Gastroesophageal sphincter (tissue), 4 donors: ENCODE results near the gene ACAP3. TPM values are rescaled to one million over a fixed set of nuclear protein-coding genes. Genes with fewer than 3 reads are reported as not detected.

Experiments
- ATAC-seq: fragments of 150-250 bp; one replicate; pipeline ENCODE4 v1.9.1; 2016; ENCODE audit warnings: mild to moderate bottlenecking, moderate library complexity
- H3K27ac ChIP-seq, 4 donors: fragments of 200-600 bp; sonication (generic) in 3 of 4; 1 replicate in 3 of 4; 2 replicates in 1 of 4; pipeline ENCODE4 v1.5.1; 2016 to 2019
- H3K27me3 ChIP-seq: fragments of 200-600 bp; sonication (generic); one replicate; pipeline ENCODE4 v1.5.1; 2019
- H3K36me3 ChIP-seq, 2 donors: fragments of 200-600 bp; sonication (generic); one replicate each; pipeline ENCODE4 v1.5.1; 2019; ENCODE audit warnings: control low read depth in 1 of 2
- H3K4me1 ChIP-seq, 3 donors: fragments of 200-600 bp; sonication (generic); 1 replicate in 2 of 3; 2 replicates in 1 of 3; pipeline ENCODE4 v1.5.1; 2016 to 2019; ENCODE audit warnings: control low read depth in 2 of 3
- H3K4me3 ChIP-seq, 2 donors: fragments of 200-600 bp; sonication (generic); one replicate each; pipeline ENCODE4 v1.5.1; 2019; ENCODE audit warnings: mild to moderate bottlenecking in 1 of 2, moderate library complexity in 1 of 2
- H3K9me3 ChIP-seq, 3 donors: fragments of 200-600 bp; sonication (generic); one replicate each; pipeline ENCODE4 v1.5.1; 2017 to 2019; ENCODE audit warnings: control low read depth in 2 of 3
- EP300 ChIP-seq: sonication (generic); formaldehyde crosslinking; IDR thresholded peaks from one replicate; pipeline ENCODE4 v1.6.1; 2017; ENCODE audit warnings: antibody characterized with exemption, mild to moderate bottlenecking
- POLR2A ChIP-seq, 2 donors: fragments of 450-650 bp; IDR thresholded peaks; one replicate each; pipeline ENCODE4 v1.6.1; 2017; ENCODE audit warnings: antibody characterized with exemption in 2 of 2, mild to moderate bottlenecking in 2 of 2, moderate library complexity in 1 of 2
- POLR2AphosphoS5 ChIP-seq: sonication (generic); formaldehyde crosslinking; IDR thresholded peaks from one replicate; pipeline ENCODE4 v1.6.1; 2017; ENCODE audit warnings: antibody characterized with exemption
- WGBS, 2 donors: methylation state at CpG; one replicate each; pipeline ENCODE4 v1.1.5; 2018; ENCODE audit warnings: low coverage in 1 of 2; 5-methylcytosine and 5-hydroxymethylcytosine counted together
- total RNA-seq, 4 donors: library from RNA; depleted of rRNA; stranded (reverse); fragments of >200 nt; gene quantifications; one replicate each; pipeline ENCODE4 v1.1.0, GENCODE V29; 2016
- TF ChIP-seq, protein P1 (sequence below), 4 experiments: fragments of 200-600 bp in 2 of 4; fragments of 450-650 bp in 2 of 4; sonication (generic) in 1 of 4; IDR thresholded peaks; one replicate each; pipeline ENCODE4 v1.5.1; 2017 to 2019; ENCODE audit warnings: antibody characterized with exemption in 4 of 4, mild to moderate bottlenecking in 2 of 4, moderate library complexity in 2 of 4

Gene ACAP3
- total RNA-seq, 4 donors from 2014 or later: 35.6 to 74.7 (median 50.2) TPM

DNA sequence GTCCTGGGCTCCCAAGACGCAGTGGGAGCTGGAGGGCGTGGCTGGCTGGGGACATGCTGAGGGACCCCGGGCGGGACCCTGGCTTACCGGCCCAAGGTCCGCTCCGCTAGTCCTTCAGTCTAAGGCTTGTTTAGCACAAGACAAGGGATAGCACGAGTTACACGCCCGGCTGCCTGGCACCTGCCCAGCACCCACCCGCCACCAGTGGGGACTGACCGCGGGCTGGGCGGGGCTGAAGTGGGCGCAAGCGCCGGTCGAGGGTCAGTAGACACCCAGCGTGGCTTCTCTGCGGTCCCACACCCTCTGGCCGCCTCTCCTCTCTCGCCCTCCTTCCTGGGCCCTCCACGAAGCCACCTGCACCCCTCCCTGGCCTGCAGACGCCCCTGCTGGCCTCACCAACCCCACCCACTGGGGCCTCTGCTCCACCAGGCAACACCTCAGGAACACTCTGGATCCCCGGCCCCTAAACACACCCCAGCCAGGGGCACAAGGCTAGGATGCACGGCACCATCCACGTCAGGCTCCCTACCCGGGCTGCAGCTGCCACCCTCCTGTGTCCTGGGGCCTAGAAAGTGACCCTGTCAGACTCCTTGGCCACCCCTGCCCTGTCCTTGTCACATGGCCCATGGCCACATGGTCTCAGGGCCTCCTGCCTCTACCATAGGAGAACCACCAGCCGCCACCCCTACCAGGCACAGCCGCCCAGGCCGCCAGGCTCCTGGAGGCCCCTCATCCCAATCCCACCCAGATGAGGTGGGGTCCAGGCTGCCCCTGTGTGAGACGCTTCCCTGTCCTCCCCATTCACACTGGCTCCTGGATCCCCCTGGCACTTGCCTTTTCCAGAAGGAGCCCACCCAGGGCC is 29.4 kb upstream of the ACAP3 start:
- Histone ChIP-seq H3K4me1 (no peaks in the 10 kb centered on the region), H3K9me3 (no peaks in the 10 kb centered on the region), H3K36me3 (peaks cover 0 to 68% of the 10 kb centered on the region in 2 donors), H3K27ac (no peak overlapping the region), H3K27me3 (no peaks in the 10 kb centered on the region), H3K4me3 (no peak overlapping the region)
- ATAC-seq: no peak
- TF ChIP-seq, protein P1, sequence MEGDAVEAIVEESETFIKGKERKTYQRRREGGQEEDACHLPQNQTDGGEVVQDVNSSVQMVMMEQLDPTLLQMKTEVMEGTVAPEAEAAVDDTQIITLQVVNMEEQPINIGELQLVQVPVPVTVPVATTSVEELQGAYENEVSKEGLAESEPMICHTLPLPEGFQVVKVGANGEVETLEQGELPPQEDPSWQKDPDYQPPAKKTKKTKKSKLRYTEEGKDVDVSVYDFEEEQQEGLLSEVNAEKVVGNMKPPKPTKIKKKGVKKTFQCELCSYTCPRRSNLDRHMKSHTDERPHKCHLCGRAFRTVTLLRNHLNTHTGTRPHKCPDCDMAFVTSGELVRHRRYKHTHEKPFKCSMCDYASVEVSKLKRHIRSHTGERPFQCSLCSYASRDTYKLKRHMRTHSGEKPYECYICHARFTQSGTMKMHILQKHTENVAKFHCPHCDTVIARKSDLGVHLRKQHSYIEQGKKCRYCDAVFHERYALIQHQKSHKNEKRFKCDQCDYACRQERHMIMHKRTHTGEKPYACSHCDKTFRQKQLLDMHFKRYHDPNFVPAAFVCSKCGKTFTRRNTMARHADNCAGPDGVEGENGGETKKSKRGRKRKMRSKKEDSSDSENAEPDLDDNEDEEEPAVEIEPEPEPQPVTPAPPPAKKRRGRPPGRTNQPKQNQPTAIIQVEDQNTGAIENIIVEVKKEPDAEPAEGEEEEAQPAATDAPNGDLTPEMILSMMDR (IDR thresholded peaks at IDR 0.05): no peak
- TF ChIP-seq EP300 (no peak), POLR2A (IDR thresholded peaks at IDR 0.05) (no peak), POLR2AphosphoS5 (no peak)
- 81 to 98% methylated on average over 5 to 10 of the region's 32 CpGs for WGBS, 2 donors

DNA sequence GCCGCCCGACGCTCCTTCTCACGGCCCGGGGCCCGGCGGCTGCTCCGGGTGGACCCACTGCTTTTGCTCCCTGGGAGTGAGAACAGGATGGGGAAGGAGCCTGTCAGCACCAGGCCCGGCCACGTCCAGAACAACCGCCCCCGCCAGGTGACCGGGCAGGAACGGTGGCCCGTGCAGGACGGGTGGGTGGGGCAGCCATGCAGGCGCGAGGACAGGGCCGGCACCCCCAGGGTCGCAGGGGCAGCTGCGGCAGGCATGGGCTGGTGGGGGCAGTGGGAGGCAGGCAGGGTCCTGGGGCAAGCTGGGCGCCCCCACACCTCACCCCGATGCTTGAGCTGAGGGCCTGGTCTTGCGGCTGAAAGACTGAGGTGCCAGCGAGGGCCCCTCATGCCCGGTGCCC is 28.7 kb upstream of the ACAP3 start:
- H3K36me3 ChIP-seq: peaks cover 0 to 61% of the 10 kb centered on the region in 2 donors
- ATAC-seq: no peak
- WGBS, 2 donors: no CpG with 5 or more reads among the region's 26 CpGs
- H3K4me1 ChIP-seq: peaks cover 0 to 2% (median 0%) of the 10 kb centered on the region in 3 donors
- no peaks in the 10 kb centered on the region for H3K9me3 ChIP-seq
- H3K27ac ChIP-seq: no peak overlapping the region
- H3K27me3 ChIP-seq: no peaks in the 10 kb centered on the region
- no peak overlapping the region for H3K4me3 ChIP-seq
- TF ChIP-seq POLR2AphosphoS5 (no peak), EP300 (no peak), POLR2A (IDR thresholded peaks at IDR 0.05) (no peak)
- TF ChIP-seq, protein P1 (IDR thresholded peaks at IDR 0.05): no peak

DNA sequence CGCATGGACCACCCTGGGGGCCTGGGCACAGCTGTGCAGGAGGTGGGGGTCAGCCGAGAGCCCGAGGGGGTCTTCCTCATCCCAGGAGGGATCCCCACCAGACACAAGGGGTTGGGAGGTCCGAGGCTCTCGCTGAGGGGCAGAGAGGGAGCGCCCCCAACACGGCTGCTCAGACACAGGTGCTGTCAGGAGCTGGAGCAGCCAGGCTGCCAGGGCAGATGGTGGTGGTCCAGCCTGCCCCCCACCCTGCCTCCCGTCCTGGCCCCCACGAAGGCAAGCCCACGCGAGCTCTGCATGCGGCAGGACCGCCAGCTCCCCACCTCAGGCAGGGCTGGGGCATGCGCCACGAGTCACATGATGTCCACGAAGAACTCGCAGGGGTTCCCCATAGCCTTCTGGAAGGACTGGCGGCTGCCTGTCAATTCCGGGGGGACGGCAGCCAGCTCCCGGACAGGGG is 28.1 kb upstream of the ACAP3 start:
- H3K4me1 ChIP-seq: peaks cover 0 to 8% (median 3%) of the 10 kb centered on the region in 3 donors
- H3K27me3 ChIP-seq: no peaks in the 10 kb centered on the region
- peaks cover 0 to 55% of the 10 kb centered on the region in 2 donors for H3K36me3 ChIP-seq
- no CpG with 5 or more reads among the region's 21 CpGs for WGBS, 2 donors
- H3K9me3 ChIP-seq: no peaks in the 10 kb centered on the region
- no peak for TF ChIP-seq EP300
- no peak for TF ChIP-seq POLR2AphosphoS5
- TF ChIP-seq, protein P1 (IDR thresholded peaks at IDR 0.05): no peak
- TF ChIP-seq POLR2A (IDR thresholded peaks at IDR 0.05): no peak
- H3K27ac ChIP-seq: no peak overlapping the region
- H3K4me3 ChIP-seq: no peak overlapping the region
- ATAC-seq: no peak

DNA sequence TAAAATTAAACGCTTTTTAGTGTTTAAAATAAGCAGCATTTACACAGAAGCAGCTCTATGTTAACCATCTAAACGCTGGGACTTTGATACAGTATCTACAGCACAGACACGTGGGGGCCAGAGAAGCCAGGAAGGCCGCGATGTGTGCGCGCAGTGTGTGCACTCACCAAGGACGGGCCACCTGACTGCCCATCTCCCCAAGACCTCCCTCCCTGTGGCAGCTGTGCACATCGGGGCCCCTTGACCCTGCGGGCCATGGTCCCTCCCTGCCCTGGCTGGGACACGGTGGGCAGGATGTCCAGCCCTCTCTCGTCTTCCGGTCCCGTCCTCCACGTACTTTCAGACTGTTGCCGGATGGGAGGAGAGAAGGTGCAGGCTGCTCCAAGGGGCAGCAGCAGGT is 27.6 kb upstream of the ACAP3 start:
- Histone ChIP-seq H3K27me3 (no peaks in the 10 kb centered on the region), H3K9me3 (no peaks in the 10 kb centered on the region), H3K27ac (no peak overlapping the region), H3K4me1 (peaks cover 0 to 13% (median 7%) of the 10 kb centered on the region in 3 donors), H3K4me3 (no peak overlapping the region), H3K36me3 (peaks cover 0 to 50% of the 10 kb centered on the region in 2 donors)
- 81% methylated on average over 5 of the region's 16 CpGs; no CpG with 5 or more reads in 1 of the 2 donors for WGBS, 2 donors
- TF ChIP-seq EP300 (no peak), POLR2AphosphoS5 (no peak), POLR2A (IDR thresholded peaks at IDR 0.05) (no peak)
- TF ChIP-seq, protein P1 (IDR thresholded peaks at IDR 0.05): no peak
- no peak for ATAC-seq

DNA sequence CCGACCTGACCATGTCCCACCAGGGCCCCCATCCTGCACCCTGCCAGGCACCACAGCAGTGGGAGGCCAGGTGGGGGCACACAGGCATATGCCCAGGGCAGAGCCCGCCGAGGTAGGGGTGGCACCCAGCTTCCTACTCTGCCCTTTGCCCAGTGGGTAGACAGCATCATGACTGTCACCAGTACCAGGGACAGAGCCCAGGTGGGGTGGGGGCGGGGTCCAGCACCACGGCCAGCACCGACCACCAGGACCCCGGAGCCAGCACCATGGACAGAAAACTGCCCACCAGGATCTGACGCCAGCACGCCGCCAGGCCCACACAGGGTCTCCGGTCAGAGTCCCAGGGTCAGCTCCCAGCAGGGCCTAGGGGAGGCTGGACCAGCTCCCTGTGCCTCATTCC is 27.1 kb upstream of the ACAP3 start:
- Histone ChIP-seq H3K27me3 (no peaks in the 10 kb centered on the region), H3K4me1 (peaks cover 0 to 17% (median 7%) of the 10 kb centered on the region in 3 donors), H3K36me3 (peaks cover 0 to 45% of the 10 kb centered on the region in 2 donors)

More for the DNA sequence above, 27.1 kb upstream of the ACAP3 start:
- no peak for ATAC-seq
- Histone ChIP-seq H3K4me3 (no peak overlapping the region), H3K27ac (no peak overlapping the region), H3K9me3 (no peaks in the 10 kb centered on the region)
- TF ChIP-seq POLR2A (IDR thresholded peaks at IDR 0.05) (no peak), POLR2AphosphoS5 (no peak), EP300 (no peak)
- TF ChIP-seq, protein P1 (IDR thresholded peaks at IDR 0.05): no peak
- no CpG with 5 or more reads among the region's 11 CpGs for WGBS, 2 donors
